CD4-positive, alpha-beta T cell treated with Interleukin-17A for 4 hours (primary cell): ENCODE data around the gene PRKACG.
"Not testable (repeated sequence)": the region's sequence is repeated elsewhere in the genome, so short reads cannot be mapped to it uniquely, and the experiment has no call there.

Source experiments
- DNase-seq: peaks from one replicate; pipeline ENCODE4 v3.0.0-alpha.2; 2020; ENCODE audit warnings: mixed read lengths

Gene PRKACG

DNA sequence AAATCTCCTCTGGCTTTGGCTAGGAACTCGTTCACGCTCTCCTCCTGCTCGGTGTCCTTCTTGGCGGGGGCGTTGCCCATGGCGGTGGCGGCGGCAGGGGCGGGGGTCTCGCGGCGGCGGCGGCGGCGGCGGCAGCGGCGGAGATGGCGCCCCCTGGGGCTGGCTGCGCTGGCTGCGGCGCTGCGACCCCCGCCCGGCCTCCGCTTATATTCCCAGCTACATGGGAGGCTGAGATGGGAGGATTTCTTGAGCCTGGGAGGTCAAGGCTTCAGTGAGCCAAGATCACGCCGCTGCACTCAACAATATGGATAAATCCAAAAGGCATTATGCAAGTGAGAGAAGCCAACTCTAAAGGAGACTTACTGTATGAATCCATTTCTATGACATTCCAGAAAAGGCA, at the start of gene PRKACG:
TSS of gene PRKACG (minus strand) at position 101 of the 400 bp plus-strand sequence. CDS start at position 80, 21 bp downstream.
- no peak for DNase-seq

DNA sequence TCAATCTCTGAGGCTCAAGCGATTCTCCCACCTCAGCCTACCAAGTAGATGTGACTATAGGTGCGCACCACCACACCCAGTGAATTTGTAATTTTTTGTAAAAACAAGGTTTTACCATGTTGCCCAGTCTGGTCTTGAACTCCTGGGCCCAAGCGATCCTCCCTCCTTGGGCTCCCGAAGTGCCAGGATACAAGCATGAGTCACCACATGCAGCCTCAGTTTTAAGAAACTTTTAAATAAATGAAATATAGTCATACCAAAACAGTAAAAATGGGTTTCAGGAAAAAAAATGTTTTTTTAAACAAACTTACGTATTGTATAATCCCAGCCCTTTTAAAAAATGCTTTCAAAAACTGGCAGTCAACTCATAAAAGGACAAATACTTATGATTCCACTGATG, 48.3 kb upstream of the PRKACG start:
- DNase-seq, result no peak

DNA sequence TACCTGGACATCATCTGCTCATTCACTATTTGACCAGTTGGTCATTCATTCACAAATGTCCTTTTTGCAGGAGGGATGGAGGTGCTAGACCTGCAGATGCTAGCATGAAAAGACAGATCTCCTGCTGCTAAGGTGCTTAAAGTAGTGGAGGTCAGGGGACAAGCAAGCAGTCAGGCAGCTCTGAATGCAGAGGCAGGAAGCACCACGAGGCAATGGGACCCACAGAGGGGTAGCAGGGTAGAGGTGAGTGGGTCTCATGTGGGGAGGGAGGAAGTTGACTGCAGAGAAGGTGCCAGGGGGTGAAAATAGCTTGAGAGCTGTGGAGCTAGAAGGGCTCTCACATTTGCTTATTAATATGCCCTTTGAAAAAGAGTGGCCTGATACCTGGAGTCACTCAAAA, 46.9 kb upstream of the PRKACG start:
- no peak for DNase-seq

DNA sequence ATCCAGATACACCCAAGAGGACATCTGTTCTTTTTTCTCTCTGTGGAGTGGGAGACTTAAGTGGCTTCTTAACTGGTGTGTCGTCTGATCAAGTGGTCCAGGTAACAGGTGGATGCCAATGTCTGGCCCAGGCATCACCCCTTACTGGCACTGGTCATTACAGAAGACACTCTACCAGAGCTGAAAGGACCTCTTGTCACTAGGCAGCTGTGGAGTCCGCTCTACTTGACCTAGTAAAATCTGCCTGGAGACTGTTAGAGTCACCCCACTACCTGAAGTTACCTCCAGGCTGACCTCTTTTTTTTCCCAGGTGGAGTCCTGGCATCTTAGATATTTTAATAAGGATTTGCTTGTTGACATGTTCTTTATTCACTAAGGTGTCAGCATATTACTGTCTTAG, 44.2 kb upstream of the PRKACG start:
- no peak for DNase-seq

DNA sequence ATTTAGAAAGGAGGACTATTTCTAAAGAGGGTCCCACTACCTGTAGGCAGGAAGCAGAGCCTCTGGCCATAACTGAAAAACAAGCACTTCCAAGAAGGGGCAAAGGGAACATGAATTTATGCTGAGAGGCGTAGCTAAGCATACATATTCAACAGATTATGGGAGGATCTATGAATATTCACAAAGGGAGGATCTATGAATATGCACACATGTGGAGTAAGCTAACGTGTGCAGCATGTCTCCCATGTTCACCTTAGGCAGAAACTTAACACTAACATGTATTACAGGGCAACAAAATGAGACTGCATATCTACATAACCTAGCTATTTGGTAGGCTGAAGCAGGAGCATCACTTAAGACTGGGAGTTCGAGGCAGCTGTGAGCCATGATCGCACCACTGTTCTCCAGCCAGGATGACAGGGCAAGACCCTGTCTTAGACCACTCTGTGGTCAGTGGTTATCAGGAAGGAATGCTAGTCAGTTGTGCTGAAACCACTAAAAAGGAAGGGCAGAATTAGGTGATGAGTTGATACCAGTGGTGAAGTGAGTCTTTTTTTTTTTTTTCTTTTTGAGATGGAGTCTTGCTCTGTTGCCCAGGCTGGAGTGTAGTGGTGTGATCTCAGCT, 42.4 kb upstream of the PRKACG start:
- no peak for DNase-seq

DNA sequence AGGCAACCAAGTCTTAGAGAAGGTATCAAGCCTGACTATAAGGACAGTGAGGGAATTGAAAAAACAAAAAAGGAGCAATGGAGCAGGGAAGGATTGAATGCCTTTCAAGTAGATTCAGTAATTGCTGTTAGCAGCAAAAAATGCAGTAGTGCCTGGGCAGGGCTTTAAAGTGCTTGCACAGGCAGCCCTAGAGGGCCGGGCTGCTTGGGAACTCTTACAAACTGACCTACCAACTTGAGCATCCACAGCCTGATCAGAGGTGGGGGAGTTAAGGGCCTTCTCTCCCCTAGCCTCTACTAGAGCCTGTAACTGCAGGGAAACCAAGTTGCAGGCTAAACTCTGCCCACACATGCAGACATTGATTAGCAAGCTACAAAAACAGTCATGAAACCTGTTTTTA, 41.1 kb upstream of the PRKACG start:
- DNase-seq, result no peak

DNA sequence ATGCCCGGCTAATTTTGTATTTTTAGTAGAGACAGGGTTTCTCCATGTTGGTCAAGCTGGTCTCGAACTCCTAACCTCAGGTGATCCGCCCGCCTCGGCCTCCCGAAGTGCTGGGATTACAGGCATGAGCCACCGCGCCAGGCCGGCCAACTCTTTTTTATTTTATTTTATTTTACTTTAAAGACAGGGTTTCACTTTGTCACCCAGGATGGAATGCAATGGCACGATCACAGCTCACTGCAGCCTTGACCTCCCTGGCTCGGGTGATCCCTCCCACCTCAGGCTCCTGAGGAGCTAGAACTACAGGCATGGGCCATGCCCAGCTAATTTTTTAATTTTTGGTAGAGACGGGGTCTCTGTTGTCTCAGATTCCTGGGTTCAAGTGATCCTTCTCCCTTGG, 37.0 kb upstream of the PRKACG start:
- DNase-seq, result not testable (repeated sequence)

DNA sequence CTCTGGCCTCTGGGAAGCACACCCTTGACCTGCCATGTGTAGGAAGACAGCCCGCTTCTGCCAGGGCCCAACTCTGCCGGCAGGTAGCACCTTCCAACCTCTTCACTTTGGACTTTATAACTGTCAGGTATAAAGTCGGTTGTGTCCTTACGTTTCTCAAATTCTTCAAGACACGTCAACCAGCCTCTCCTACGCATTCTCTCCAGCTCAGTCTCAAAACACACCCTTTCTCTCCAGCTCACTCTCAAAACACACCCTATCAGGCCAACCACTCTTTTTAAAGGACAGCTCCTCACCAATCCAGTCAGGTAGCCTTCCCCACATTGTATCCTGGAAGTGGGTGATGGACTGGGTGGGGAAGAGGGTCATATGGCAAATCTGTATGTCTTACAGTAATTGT, 35.2 kb upstream of the PRKACG start:
- DNase-seq, result no peak

DNA sequence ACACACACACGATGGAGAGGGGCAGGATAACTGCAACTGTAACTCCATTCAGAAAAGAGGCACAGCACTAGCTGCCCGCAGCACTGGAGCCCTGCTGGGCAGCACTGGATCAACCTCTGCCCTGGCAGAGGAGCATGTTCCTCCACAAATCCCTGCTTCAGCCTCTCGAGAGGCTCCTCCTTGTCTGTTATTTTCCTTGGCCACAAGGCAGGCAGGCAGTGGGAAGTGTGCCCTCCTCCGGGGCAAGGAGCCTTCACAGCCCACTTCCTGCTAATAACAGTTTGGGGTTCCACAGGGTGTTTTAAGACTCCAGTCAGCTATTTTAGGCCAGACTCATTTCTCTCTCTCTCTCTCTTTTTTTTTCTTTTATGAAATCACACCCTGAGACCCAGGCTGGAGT, 33.5 kb upstream of the PRKACG start:
- DNase-seq, result no peak

DNA sequence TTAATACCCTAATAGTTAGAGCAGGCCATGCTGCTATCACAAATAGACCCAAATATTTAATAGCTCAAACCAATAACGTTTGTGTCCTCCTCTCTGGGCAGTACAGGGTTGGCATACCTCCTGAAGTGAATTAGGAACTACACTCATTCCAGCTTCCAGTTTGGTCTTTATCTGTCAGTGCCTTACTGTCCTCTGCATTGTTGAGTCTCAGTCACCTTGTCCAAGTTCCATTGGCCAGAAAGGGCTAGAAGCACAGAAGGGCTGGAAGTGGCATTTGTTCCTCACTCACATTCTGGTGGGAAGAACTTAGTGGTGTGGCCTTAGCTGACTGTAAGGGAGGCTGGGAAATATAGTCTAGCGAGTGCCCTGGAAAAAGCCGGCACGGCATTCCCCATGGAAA, 32.8 kb upstream of the PRKACG start:
- no peak for DNase-seq

DNA sequence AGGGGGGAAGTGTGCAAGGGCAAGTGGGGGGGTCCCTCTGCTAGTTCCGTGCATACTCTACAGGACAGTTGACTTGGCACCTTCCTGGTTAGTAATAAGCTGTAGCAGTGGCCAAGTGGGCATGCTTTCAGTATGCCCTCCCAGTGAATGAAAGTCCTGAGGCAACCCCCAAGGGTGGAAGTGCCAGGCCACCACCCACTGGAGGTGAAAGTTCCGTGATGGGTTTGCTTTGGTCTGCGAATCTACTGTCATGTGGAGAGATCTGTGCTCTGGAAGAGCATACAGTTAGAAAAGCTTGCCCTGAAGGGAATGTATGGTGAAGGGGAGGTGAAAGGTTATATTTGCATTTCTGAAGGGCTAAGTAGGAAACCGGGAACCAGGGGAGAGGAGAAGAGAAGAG, 31.9 kb upstream of the PRKACG start:
- DNase-seq, result no peak

DNA sequence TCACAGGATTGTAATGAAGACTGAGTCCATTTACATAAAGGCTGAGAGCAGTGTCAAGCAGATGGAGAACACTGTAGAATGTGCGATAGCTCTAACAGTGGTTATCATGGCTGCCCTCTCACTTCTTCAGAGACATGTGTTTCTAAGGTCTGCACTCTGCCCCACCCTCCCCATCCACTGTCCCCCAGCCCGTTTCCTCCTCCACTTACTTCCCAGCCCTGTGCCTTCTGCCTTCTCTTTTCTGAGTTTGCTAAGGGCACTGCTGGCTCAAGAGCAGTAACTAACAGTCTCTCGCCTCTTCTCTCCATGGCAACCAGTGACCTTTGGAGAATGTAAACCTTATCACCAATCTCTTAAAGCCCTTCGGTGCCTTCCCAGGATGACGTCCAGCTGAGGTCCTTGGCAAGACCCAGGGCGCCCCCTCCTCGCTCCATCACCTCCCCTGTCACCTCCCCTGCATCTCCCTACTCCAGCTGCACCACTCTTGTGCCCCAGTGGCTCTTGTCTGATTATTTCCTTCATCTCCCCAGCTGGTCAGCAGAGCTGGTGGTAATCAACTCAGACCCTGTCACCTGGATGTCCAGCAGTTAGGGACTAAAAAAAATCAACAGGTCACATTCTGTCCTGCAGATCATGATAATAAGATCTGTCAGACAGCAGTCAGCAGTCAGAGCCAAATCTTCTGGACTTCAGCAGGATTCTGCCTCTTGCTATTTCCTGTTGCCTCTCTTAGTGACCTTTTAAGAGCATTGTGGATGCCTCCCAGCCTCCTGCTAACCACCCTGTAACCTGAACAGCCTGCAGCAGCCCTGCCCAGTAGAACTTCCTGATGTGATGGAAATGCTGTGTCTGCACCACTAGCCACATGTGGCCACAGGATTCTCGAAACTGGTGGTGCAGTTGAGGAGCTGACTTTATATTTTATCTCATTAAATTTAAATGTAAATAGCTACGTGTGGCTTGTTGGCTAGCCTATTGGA, 30.6 kb upstream of the PRKACG start:
- DNase-seq, result no peak

DNA sequence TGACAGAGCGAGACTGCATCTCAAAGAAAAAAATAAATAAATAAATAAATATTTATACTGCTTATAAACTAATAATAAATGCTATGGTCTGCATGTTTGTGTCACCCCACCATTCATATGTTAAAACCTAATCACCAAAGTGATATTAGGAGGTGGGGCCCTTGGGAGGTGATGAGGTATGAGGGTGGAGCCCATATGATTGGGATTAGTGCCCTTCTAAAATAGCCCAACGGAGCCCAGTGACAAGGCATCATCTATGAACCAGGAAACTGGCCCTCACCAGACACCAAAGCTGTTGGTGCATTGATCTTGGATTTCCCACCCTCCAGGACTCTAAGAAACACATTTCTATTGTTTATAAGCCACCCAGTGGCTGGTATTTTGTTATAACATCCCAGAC, 26.7 kb upstream of the PRKACG start:
- no peak for DNase-seq

DNA sequence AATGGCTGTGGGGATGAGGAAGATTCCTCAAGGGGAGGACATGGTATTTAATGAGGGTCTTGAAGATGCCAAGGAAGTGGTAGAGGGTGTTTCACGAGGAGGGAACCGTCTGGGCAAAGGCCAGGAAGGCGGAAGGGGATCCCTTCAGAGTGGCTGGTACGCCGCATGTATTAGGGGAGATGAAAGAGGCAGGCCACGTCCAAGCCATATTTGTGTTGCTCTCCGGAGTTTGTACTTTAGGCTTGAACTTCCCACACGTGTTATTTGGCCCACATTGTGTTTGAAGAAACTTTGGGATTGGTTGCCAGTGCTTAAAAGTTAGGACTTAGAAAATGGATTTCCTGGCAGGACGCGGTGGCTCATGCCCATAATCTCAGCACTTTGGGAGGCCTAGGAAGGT, 22.9 kb upstream of the PRKACG start:
- no peak for DNase-seq

DNA sequence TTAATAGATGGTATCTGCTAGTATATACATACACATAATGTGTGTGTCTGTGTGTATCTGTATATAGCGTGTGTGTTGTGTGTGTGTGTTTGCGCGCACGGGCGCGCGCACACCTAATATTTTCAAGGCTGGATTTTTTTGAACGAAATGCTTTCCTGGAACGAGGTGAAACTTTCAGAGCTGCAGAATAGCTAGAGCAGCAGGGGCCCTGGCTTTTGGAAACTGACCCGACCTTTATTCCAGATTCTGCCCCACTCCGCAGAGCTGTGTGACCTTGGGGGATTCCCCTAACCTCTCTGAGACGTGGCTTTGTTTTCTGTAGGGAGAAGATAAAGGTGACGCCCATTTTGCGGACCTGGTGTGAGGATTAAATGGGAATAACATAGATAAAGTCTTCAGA, 22.4 kb upstream of the PRKACG start:
- DNase-seq, result peak; percentile 18

DNA sequence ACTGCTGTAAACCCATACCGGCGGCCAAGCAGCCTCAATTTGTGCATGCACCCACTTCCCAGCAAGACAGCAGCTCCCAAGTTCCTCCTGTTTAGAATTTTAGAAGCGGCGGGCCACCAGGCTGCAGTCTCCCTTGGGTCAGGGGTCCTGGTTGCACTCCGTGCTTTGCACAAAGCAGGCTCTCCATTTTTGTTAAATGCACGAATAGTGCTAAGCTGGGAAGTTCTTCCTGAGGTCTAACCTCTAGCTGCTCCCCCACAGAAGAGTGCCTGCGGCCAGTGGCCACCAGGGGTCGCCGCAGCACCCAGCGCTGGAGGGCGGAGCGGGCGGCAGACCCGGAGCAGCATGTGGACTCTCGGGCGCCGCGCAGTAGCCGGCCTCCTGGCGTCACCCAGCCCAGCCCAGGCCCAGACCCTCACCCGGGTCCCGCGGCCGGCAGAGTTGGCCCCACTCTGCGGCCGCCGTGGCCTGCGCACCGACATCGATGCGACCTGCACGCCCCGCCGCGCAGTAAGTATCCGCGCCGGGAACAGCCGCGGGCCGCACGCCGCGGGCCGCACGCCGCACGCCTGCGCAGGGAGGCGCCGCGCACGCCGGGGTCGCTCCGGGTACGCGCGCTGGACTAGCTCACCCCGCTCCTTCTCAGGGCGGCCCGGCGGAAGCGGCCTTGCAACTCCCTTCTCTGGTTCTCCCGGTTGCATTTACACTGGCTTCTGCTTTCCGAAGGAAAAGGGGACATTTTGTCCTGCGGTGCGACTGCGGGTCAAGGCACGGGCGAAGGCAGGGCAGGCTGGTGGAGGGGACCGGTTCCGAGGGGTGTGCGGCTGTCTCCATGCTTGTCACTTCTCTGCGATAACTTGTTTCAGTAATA, 21.8 kb upstream of the PRKACG start, which contains the start of gene FXN:
TSS of gene FXN (plus strand) at position 315 of the 871 bp plus-strand sequence. CDS start at position 346, 31 bp downstream.
- DNase-seq, result peak; percentile 87

DNA sequence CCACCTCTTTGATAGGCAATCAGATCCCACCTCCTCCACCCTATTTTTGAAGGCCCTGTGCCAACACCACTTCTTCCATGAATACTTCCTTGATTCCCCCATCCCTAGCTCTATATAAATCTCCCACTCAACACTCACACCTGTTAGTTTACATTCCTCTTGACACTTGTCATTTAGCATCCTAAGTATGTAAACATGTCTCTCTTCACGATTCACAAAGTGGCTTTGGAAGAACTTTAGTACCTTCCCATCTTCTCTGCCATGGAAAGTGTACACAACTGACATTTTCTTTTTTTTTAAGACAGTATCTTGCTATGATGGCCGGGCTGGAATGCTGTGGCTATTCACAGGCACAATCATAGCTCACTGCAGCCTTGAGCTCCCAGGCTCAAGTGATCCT, 20.2 kb upstream of the PRKACG start:
- no peak for DNase-seq

DNA sequence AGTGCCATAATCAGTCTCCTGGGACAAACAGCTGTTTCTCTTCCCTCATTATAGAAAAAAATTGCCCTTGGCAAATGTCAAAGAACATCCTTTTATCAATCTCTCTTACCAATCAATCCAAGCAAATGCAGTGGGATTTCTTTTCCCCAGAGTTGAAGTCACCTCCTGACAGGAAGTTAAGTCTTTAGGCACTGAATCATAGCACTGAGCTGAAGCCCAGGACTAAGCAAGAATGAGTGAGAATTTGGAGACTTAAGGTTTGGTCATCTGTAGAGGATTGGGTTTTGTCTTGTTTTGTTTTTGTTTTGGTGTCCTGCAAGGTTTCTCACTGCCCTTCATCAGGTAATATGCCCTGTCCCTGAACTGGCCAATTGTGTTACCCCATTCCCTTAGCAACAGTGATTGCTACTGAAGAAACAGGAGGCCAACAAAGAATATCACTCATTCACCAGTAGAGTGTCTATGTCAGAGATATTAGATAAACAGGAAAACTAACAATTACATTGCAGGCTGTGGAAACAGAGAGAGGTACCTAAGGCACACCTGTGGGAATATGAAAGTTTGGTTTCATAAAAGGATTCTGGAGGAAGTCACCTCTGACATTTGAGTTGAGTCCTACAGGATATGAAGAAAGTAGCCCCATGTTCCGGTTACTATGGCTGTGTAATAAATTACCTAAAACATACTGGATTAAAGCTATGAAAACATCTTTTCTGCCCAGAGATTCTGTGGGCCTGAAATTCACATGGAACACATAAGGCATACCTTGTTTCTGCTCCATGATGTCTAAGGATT, 17.1 kb upstream of the PRKACG start:
- no peak for DNase-seq

DNA sequence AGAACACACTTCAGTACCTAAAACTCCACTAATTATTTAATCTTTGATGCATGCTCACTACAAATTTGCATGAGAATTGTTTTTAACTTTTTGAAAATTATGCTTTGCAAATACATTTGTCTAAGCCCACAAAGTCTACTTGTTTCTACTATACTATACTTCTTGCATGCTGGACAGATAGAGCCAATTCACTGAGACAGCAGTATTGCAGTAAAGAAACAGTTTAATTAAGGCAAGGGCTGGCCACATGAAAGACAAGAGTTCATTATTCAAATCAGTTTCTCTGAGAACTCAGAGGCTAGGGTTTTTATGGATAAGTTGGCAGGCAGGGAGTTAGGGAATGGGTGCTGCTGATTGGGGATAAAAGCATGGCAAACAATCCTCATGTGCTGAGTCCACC, 15.6 kb upstream of the PRKACG start:
- DNase-seq, result no peak

DNA sequence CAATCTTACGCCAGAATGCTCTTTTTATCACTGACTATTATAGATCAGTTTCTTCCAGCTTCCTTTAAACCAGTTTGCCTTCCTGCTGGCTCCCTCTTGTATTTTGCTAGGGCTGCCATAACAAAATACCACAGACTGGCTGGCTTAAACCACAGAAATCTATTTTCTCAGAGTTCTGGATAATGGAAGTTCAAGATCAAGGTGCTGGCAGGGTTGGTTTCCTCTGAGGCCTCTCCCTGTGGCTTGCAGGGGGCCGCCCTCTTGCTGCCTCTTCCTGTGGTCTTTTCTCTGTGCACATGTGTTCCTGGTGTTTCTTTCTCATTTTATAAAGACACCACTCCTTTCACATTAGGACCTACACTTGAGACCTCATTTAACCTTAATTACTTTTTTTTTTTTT, 14.8 kb upstream of the PRKACG start:
- DNase-seq, result peak; percentile 59

DNA sequence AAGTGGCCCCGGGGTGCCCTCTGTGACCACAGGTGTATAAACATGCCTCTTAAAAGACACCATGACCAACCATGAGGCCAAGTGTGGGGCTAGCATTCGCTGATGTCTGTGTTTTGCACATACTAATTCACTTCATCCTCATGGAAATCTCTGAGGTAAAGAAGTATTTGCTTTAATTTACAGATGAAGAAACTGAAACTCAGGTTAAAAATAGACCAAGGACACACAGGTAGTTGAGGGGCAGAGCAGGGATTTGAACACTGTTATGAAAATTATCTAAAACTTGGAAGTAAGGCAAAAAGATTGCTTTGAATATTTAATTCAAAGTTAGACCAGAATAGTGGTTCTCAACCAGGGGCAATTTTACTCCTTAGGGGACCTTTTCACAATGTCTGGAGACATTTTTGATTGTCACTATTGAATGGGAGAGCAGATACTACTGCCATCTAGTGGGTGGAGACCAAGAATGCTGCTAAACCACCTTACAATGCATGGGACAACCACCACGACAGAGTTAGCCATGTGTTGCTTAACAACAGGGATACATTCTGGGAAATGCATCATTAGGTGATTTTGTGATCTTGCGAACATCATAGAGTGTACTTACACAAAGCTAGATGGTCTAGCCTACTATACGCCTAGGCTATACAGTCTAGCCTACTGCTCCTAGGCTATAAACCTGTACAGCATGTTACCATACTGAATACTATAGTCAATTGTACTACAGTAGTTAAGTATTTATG, 13.6 kb upstream of the PRKACG start:
- peak; percentile 53 for DNase-seq

DNA sequence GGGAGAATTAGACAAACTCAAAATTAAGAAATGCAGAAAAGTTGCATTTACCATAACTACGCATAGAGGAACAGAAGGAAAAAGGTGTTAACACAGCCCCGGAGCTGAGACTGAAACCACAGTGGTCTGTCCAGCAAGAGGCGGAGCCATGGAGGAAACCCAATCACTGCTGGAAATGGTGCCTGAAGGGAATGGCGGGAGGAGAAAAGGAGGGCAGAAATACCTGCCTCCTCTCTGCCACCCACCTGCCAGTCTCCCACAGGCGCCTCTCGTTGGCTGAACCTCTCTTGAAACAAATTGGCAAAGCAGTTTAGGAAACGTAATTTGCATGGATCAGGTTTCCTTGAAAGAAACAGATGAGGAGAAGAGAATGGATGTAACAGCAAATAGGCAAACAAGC, 9.7 kb upstream of the PRKACG start:
- no peak for DNase-seq
